Type B pancreatic cell (in vitro differentiated cells): ENCODE measurements around the gene TMEM33. TPM values are rescaled to one million over a fixed set of nuclear protein-coding genes. Genes with fewer than 3 reads are reported as not detected.

Experiments
- DNase-seq: peaks from one replicate; pipeline ENCODE4 v3.0.0; 2021; ENCODE audit warnings: mixed read lengths; ENCODE audit not compliant: unreplicated experiment; ENCODE audit errors: extremely low spot score
- H3K27ac Mint-ChIP-seq: 2 replicates; pipeline ENCODE4 v1.8.0; 2021; ENCODE audit warnings: mild to moderate bottlenecking, mixed read lengths
- H3K27me3 Mint-ChIP-seq: 2 replicates; pipeline ENCODE4 v1.8.0; 2021; ENCODE audit warnings: mixed read lengths
- H3K36me3 Mint-ChIP-seq: 2 replicates; pipeline ENCODE4 v1.8.0; 2021; ENCODE audit warnings: mixed read lengths
- H3K4me1 Mint-ChIP-seq: one replicate; pipeline ENCODE4 v1.8.0; 2021; ENCODE audit warnings: mixed read lengths; ENCODE audit not compliant: unreplicated experiment
- H3K4me3 Mint-ChIP-seq: 2 replicates; pipeline ENCODE4 v1.8.0; 2021; ENCODE audit warnings: mild to moderate bottlenecking, mixed read lengths
- H3K9me3 Mint-ChIP-seq: 2 replicates; pipeline ENCODE4 v1.8.0; 2021; ENCODE audit warnings: mixed read lengths
- CTCF ChIP-seq: fragments of 200-600 bp; sonication (generic); conservative IDR thresholded peaks from 2 replicates; pipeline ENCODE4 v1.5.0; 2021; ENCODE audit warnings: antibody characterized with exemption, mild to moderate bottlenecking
- total RNA-seq: library from RNA; stranded (reverse); gene quantifications from 2 replicates; pipeline ENCODE4 v1.2.1, GENCODE V29; 2021; ENCODE audit warnings: low replicate concordance

Gene TMEM33
- total RNA-seq, 1 donor from 2014 or later, result 60.5 TPM

DNA sequence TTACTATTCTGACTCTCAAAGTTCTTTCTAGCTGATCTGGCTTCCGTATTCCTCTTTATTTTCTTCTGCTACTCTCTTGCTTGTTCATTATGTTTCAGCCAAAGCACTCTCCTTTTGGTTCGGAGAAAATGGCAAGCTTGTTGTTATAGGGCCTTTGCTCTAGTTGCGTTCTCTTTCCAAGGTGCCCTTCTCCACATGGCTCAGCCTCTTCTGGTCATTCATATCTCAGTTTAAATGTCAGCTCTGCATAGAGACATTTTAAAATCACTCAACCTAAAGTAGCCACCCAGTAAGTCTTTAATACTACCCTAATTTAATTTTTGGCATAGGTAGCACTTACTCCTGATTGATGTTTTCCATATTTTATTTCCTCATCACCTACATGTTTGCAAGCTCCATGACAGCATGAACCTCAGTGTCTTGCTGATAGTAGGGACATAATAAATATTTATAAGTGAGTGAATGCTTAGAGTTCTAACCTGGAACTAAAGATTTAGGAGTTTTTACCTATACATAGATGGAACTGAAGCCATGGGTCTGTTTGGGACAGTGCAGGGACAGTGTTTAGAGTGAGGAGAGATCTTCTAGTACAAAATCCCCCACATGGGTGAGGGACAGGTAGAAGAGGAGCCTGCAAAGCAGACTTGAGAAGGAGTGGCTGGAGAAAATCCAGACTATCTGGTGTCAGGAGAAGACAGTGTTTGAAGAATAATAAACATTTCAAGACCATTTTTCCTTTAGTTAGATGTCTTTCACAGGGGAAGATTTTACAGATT lies 73.0 kb downstream of the TMEM33 start:
- H3K27ac Mint-ChIP-seq, result no peak overlapping the region

More for the DNA sequence above, 73.0 kb downstream of the TMEM33 start:
- H3K4me1 Mint-ChIP-seq, result peaks cover 5% of the 10 kb centered on the region
- peaks cover 27% of the 10 kb centered on the region for H3K36me3 Mint-ChIP-seq
- H3K27me3 Mint-ChIP-seq, result no peaks in the 10 kb centered on the region
- no peak overlapping the region for H3K4me3 Mint-ChIP-seq
- TF ChIP-seq CTCF, result no peak
- H3K9me3 Mint-ChIP-seq, result no peaks in the 10 kb centered on the region
- DNase-seq, result no peak

Other genes starting within 250 kb of the TMEM33 start
- 0.36 and 1.7 TPM in 2 replicates for gene PHOX2B, start 186.7 kb upstream of the TMEM33 start, total RNA-seq
- 0.12 and 0.17 TPM in 2 replicates for gene DCAF4L1, start 46.3 kb downstream of the TMEM33 start, total RNA-seq
- 50.1 and 61.4 TPM in 2 replicates for gene SLC30A9, start 55.1 kb downstream of the TMEM33 start, total RNA-seq
- 0.14 and 0.31 TPM in 2 replicates for gene BEND4, start 217.2 kb downstream of the TMEM33 start, total RNA-seq